Stimulated activated CD4-positive, alpha-beta T cell treated with anti-CD3 and anti-CD28 coated beads, Interleukin-12 subunit alpha, Interleukin-12 subunit beta, amount 100 ng/mL, for 24 hours (primary cell): ENCODE measurements around the gene OSMR.

Experiments used
- DNase-seq, 2 experiments: peaks; one replicate each; pipeline ENCODE4 v3.0.0-alpha.2; 2020; ENCODE audit warnings: low read depth in 2 of 2

Gene OSMR

DNA sequence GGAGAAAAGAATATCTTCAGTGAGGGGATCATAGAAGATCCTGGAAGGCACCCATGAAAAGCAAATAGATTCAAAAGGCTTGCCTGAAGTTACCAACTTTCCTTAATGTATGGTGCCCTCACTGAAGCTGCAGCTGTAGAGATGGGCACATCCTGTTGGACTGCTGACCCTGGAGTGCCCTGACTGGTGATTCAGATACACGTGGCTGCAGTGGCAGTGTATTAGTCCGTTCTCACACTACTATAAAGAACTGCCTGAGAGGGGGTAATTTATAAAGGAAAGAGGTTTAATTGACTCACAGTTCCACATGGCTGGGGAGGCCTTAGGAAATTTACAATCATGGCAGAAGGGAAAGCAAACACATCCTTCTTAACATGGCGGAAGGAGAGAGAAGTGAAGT lies 80.3 kb downstream of the OSMR start:
- DNase-seq: no peak

DNA sequence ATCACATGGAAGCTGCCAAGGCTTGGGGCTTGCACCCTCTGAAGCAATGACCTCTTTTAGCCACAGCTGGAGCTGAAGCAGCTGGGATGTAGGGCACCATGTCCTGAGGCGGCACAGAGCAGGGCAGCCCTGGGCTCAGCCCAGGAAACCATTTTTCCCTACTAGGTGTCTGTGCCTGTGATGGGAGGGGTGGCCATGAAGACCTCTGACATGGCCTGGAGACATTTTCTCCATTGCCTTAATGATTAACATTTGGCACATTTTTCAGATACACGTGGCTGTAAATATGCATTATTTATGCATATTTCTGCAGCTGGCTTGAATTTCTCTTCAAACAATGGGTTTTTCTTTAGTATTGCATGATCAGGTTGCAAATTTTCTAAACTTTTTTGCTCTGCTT lies 81.7 kb downstream of the OSMR start:
- DNase-seq: no peak

DNA sequence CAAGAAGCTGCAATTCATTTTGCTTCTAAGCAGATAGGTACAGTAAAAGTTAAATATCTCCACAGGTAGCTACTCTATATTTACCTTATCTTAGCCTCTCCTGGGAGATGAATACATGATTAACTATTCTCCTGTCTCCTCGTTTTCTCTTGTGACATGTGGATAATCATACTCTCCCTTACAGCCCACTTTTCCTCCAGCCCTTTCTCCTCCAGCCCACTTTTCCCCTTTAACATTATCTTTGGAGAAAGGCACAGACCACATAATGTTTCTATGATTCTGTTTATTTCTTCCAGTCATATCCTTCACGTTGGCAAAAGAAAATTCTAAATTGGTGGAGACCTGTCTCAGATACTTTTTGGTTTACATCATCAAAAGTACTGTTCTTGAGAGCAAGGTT lies 84.0 kb downstream of the OSMR start:
- no peak for DNase-seq

DNA sequence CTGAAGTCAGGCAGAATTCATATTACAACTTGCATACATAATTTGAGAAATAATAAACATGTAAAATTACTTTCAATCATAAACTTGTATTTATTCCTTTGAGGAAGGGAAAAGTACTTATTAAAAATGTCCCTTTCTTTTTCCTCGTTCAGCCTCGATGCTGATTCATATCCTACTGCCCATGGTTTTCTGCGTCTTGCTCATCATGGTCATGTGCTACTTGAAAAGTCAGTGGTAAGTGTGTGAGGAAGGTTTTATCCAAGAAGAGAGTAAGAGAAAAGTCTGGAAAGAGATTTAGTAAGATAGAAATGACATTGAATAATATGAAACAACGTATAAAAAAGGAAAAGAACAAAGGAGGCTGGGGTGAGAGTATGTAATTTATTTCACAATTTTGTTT lies 85.9 kb downstream of the OSMR start:
- no peak for DNase-seq

DNA sequence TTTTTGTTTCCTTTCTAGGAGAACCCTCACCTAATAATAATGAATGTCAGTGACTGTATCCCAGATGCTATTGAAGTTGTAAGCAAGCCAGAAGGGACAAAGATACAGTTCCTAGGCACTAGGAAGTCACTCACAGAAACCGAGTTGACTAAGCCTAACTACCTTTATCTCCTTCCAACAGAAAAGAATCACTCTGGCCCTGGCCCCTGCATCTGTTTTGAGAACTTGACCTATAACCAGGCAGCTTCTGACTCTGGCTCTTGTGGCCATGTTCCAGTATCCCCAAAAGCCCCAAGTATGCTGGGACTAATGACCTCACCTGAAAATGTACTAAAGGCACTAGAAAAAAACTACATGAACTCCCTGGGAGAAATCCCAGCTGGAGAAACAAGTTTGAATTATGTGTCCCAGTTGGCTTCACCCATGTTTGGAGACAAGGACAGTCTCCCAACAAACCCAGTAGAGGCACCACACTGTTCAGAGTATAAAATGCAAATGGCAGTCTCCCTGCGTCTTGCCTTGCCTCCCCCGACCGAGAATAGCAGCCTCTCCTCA lies 87.1 kb downstream of the OSMR start:
- DNase-seq: no peak

DNA sequence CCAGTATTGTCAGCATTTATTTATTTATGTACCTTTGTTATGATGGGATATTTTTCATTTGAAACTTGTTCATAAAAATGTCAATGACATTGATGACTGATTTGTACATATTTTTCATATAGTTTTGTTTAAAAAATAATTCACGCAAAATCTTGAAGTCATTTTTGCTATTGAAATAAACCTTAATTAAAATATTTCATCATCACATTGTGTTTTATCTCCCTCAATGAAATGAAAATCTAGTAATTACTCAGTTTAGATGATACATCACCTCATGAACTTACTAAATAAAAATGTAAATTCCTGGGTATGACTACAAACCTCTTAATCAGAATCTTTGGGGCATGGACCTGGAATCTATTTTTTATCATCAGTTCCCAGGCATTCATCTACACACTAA lies 89.6 kb downstream of the OSMR start:
- DNase-seq: no peak

DNA sequence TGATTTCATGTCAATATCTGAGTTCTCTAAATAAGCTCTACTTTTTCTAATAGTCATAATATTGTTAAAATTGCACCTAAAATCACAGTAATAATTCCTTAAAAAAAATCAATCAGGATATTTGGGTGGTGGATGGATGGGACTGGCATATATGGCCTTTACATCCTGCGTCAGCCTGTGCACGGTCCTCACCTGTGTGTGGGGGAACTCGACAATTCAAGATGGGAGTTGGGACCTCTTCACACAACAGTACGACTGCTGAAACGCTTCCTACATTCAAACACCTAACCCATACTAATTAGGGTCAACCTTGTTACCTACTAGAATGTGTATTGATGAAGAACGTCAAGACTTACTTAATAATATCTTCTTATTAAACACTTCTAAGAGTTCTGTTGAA lies 90.5 kb downstream of the OSMR start:
- no peak for DNase-seq

DNA sequence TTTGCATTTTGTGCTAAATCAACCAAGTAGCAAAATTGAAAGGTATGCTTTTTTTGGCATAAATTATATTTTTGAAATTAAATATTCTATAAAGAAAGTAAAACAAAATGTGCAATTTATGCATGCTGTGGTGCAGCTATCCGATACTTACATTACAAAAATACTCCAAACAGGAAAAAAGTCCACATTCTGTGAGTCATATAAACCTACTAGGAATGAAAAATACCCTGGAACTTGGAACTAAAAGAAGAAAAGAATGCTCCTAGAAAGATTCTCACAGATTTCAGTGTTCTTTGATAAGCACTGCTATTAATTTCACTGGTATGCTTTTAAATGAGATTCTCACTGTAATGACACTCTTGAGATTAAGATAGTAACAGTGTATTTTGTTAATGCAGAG lies 92.6 kb downstream of the OSMR start:
- DNase-seq: no peak

DNA sequence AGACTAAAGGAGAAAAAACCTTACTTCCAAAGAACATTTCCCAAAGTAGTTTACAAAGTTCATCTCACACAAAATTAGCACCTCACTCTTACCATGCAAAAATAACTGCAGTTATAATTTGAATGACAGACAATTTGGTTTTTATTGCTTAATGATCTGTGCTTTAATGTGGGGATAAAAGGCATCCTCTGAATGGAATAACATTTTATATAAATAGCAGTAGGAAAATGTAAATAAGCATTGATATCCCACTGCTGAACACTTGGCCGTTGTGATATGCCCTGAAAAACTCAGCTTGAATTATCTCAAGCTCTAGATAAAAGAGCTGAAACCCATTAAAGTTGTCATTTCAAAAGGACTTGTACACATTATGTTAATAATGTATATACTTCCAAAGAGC lies 93.2 kb downstream of the OSMR start:
- no peak for DNase-seq

DNA sequence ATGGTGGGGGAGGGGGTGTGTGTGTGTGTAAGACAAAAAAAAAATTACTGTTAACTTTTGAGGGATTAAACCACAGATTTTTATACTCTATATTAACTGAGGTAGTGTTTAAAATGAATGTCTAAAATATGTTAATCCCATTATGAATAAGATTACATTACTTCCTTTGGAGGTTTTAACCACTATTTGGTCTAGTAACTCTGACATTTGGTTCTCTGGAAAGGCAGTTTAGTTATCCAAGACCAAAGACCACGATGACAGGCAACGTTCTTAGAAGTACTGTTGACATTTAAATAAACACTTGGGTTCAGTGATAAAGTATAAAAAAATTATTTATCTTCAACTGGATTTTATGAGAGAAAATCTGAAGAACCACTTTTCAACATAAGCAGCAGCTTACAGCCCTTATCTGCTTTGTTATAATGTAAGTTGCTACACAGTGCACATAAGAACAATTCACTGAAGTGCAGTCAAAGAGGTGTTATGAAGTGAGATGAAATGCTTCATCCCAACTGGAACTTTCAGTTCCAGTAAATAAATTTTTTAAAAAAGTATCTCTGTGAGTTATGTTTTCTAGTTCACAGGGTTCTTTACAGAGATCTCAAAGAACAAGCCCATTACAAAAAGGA lies 94.5 kb downstream of the OSMR start:
- no peak for DNase-seq

DNA sequence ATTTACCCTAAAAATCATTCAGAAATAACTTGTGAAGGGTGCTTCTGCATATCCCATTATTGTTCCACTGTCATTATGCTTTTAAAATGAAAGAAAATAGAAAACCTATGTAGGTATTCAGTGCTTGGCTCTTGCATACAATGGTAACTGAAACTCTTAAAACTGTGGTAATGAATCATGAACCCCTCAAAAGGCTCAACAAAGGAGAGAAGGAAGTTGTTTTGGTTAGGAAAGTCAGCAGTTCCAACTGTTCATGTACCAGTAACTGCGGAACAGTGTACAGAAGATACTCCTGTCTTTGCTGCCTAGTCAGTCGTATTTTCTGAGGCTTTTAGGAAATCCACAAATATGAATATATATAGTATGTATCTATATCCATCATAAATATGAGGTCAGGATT lies 96.1 kb downstream of the OSMR start:
- DNase-seq: no peak

DNA sequence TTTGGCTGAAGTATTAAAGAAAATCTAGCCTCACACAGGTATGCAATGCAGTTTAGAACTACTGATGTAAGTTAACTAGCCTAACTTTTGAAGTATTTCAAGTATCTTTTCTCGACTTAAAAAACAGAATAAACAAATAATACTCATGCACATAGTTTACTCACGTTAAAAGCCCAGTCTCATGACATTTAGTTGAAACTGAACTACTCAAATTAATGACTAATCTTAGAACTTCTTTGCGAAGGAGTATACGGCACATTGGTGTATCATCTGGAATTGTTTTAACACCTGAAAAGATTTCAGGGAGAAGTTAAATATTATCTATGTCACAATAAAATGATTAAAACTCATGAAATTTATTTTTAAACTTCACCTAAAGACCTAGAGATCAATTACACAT lies 98.5 kb downstream of the OSMR start:
- DNase-seq: no peak

DNA sequence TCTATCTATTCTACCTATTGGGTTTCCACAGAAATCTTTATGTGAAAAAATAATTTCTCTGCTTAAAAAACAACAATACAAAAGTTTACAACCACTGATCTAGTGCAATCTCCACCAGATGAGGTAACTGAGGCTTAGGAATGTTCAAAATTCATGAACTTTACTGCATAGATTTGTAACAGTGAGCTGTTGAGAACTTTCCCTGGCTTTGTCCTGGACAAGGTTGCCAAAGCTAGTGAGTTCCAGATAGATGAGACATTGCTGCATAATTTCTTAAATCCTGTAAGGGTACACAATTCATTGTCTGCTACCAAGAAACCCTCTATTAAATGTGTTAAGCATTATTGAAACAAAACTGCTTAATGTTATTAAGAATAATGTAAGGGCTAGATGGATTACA lies 102.7 kb downstream of the OSMR start:
- DNase-seq: no peak

DNA sequence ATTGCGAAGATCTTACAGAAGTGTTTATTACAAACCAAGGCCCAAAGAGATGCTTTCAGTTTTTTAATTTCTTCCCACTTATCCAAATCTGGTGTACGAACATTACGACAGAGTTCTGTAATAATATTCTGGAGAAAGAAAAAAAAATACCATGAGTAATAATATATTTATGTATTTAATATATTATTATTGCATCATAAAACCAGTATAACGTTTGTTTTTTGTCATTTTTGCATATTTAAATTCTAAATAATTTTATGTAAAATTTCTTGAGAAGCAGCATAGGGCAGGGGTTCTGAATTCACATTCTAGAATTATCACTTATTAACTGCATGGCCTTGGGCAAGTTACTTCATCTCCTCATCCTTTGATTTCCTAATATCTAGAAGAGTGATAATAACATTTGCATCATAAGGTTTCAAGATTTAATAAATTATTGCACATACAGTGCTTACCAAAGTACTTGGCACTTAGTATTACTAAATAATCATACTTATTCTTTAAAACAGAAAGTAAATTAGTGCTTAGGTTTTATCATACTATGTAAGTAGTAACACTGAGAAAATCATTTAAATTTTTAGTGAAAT lies 107.7 kb downstream of the OSMR start:
- DNase-seq: no peak

DNA sequence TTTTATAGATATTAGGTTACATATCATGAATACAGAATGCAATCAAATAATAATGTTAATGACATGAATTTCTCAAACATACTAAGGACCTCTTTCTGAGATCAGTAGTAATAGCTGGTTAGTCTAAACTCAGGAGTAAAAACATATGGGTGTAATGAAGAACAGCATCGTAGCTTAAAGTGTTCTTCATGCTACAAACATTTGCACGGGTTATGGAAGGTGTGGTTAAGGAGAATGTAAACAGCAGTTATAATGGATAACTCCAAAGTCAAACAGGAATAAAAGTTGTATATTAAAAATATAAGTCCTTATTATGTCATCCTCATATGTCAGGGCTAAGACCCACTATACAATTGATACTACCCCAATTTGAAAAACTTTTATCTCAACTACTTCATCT lies 115.9 kb downstream of the OSMR start:
- no peak for DNase-seq

DNA sequence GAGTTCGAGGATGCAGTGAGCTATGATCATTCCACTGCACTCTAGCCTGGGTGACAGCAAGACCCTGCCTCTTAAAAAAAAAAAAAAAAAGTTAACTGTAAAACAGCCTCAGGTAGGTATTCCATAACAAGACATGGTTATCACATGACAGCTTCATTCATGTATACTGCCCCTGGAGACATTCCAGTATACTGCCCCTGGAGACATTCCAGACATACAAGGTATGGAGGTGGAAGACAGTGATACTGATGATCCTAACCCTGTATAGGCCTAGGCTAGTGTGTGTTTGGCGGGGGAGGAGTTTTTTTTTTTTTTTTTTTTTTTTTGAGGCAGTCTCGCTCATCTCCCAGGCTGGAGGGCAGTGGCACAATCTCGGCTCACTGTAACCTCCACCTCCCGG lies 122.9 kb downstream of the OSMR start:
- DNase-seq: no peak

DNA sequence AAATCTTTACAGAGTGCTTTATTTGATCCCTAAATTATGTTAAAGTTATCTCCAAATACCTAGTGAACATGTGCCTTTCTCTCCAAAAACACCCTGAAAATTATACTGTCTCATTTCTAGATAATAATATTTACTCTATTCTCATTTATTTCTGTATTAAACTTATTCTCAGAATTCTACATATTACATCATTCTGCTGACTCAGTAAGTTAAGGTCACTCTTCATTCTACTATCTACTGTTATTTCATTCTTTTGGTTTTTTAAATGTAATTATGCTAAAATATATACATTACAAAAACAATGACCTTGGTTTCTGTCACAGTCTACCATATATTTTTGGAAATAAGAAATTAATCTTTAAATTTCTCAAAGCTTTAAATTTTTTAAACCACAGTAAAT lies 132.2 kb downstream of the OSMR start:
- DNase-seq: no peak

DNA sequence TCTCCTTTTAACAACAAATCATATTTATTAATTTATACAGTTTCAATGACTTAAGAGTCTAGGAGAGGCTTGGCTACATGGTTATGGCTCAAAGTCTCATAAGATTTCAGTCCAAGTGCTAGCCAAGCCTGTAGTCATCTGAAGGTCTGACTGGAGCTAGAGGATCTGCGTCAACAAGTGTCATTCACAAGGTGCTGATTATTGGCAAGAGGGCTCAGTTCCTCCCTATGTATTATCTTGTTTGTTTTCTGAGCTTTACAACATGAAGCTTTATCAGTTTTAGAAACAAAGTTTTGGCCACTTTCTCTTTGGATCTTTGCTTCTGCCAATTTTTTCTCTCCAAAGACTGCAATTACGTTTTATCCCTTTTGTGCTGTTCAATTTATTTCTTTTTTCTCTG lies 133.7 kb downstream of the OSMR start:
- no peak for DNase-seq
